Measurements from ENCODE around the gene CABLES1.

DNA sequence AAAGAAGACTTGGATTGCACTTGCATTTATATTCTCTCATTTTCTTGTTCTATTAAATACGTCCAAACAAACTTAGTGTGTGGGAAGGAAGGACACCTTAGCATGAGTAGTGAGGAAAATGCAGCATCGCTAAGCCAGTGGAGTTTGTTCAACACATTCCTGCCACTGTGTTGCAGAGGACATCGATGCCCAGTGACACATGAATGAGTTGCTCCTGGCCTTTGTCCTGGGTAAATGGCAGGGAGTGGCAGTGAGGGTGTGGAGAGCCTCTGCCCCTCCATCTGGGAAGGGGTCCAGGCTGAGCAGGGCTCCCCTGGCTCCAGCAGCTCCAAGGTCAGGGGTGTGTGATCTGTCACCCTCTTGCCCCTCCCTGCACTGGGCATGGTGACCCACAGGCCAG, 75.9 kb downstream of the CABLES1 start:
- TF ChIP-seq, protein P1, sequence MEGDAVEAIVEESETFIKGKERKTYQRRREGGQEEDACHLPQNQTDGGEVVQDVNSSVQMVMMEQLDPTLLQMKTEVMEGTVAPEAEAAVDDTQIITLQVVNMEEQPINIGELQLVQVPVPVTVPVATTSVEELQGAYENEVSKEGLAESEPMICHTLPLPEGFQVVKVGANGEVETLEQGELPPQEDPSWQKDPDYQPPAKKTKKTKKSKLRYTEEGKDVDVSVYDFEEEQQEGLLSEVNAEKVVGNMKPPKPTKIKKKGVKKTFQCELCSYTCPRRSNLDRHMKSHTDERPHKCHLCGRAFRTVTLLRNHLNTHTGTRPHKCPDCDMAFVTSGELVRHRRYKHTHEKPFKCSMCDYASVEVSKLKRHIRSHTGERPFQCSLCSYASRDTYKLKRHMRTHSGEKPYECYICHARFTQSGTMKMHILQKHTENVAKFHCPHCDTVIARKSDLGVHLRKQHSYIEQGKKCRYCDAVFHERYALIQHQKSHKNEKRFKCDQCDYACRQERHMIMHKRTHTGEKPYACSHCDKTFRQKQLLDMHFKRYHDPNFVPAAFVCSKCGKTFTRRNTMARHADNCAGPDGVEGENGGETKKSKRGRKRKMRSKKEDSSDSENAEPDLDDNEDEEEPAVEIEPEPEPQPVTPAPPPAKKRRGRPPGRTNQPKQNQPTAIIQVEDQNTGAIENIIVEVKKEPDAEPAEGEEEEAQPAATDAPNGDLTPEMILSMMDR (IDR thresholded peaks at IDR 0.05) = peak in 1 of 6 experiments; percentile 13
- TF ChIP-seq POLR2A (IDR thresholded peaks at IDR 0.05) = no peak

Measured in thyroid gland (tissue), 4 donors.